Mucosa of gallbladder (tissue), 1 donor: ENCODE data around the gene ADAM8. TPM values are rescaled to one million over a fixed set of nuclear protein-coding genes. Genes with fewer than 3 reads are reported as not detected.
"Not testable (repeated sequence)": the region's sequence is repeated elsewhere in the genome, so short reads cannot be mapped to it uniquely, and the experiment has no call there.

ENCODE experiments used
- DNase-seq: peaks from one replicate; pipeline ENCODE4 v3.0.0-alpha.2; 2020; ENCODE audit warnings: low spot score
- total RNA-seq: library from RNA; stranded (reverse); gene quantifications from one replicate; pipeline ENCODE4 v1.2.1, GENCODE V29; 2021
- donor health status: DM: no; HTN: no; CAD: no.

The ADAM8 gene
- 12.7 TPM for total RNA-seq

GRCh38 chr10:133276435-133277201 lies at the start of gene ADAM8:
TSS of gene ADAM8 (minus strand) at chr10:133276868. CDS start at chr10:133276817, 51 bp downstream.
- DNase-seq = no peak

DNA sequence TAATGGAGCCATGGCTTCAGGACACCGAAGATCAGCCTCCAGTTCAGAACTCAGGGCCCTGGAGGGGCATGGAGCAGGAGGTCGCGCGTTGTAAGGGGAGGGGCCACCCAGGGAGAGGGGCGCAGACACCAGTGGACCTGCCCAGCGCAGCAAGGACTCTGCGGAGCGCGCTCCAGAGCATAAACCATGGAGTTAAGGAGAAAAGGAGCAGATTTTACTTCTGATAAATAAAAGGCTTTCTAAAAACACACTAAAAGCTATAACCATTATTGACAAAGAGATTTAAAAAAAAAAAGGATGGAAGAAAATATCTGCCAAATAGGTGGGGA lies 49.5 kb upstream of the ADAM8 start:
- DNase-seq = no peak

- no peak for DNase-seq
Observed at GRCh38 chr10:133325440-133326222, 49.0 kb upstream of the ADAM8 start.

DNA sequence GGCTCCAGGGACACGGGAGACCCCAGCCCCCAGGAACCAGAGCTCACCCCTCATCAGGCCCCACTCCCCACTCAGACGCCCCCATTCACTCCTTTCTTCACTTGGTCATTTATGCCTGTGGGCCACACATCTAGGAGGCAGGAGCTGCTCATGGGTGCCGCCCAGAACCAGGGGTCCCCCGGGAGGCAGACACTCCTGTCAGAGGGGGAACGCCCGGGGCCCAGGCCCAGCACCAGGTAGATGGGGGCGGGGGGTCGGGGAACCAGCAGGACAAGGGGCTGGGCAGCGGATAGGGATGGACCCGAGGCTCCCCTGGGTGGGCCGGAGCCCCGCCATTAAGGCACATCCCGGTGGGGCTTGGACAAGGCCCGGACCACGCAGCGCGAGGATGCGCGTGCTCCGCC lies 48.2 kb upstream of the ADAM8 start:
- no peak for DNase-seq

GRCh38 chr10:133324198-133324792 lies 47.6 kb upstream of the ADAM8 start:
- DNase-seq = peak; percentile 69

GRCh38 chr10:133322064-133322709 lies 45.5 kb upstream of the ADAM8 start:
- not testable (repeated sequence) for DNase-seq

DNA sequence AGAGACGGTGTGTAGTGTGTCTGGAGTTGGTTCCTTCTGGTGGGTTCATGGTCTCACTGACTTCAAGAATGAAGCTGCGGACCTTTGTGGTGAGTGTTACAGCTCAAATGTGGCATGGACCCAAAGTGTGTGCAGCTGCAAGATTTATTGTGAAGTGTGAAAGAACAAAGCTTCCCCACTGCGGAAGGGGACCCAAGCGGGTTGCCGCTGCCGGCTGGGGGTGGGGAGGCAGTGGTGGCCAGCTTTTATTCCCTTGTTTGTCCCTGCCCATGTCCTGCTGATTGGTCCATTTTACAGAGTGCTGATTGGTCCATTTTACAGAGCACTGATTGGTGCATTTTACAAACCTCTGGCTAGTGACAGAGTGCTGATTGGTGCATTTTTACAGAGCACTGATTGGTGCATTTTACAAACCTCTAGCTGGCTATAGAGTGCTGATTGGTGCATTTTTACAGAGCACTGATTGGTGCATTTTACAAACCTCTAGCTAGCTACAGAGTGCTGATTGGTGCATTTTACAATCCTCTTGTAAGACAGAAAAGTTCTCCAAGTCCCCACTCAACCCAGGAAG lies 44.3 kb upstream of the ADAM8 start:
- DNase-seq = not testable (repeated sequence)

- DNase-seq = peak; percentile 48
Observed at GRCh38 chr10:133318494-133319127, 41.9 kb upstream of the ADAM8 start.

DNA sequence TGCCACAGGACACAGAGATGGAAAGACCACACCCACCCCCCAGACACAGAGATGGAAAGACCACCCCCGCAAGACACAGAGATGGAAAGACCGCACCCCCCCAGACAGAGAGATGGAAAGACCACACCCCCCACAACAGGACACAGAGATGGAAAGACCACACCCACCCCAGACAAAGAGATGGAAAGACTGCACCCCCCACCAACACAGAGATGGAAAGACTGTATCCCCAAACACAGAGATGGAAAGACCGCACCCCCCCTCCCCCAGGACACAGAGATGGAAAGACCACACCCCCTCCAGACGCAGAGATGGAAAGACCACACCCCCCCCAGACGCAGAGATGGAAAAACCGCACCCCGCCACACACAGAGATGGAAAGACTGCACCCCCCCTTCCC lies 40.1 kb upstream of the ADAM8 start:
- DNase-seq = no peak

DNA sequence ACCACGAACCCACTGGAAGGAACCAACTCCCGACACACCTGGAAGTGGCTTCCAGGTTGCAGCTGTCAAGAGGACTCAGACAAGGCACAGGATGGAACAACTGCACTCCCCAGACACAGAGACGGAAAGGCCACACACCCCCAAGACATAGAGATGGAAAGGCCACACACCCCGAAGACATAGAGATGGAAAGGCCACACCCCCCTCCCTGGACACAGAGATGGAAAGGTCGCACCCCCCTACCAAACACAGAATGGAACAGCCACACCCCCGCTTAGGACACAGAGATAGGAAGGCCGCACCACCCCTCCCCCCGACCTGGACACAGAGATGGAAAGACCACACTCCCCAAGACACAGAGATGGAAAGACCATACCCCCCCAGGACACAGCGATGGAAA lies 39.6 kb upstream of the ADAM8 start:
- DNase-seq = no peak

DNA sequence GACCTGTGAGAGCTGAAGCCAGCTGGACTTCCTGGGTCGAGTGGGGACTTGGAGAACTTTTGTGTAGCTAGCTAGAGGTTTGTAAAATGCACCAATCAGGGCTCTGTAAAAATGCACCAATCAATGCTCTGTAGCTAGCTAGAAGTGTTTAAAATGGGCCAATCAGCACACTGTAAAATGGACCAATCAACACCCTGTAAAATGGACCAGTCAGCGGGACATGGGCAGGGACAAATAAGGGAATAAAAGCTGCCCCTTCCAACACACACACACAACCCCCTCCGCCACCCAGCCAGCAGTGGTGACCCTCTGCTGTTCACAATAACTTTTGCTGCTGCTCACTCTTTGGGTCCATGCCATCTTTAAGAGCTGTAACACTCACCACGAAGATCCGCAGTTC lies 39.2 kb upstream of the ADAM8 start:
- DNase-seq = no peak

DNA sequence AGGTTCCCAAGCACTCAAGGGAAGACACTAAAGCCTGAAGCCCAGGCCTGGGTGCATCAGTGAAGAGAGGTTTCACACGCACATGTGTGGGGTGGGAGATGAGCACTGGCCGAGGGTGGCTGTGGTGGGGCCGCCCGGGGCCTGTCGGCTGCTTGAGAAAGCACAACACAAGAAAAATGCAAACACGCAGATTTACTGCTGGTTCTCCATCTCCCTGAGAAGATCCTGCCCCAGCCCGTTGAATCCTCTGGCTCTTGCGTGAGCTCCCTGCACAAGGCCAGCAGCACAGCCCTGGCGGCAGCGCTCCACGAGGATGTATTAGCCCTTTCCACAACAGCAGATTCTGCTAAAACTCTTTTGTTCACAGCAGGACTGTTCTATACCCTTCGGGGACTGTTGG lies 38.2 kb upstream of the ADAM8 start:
- no peak for DNase-seq

GRCh38 chr10:133313192-133313591 lies 36.5 kb upstream of the ADAM8 start:
- DNase-seq = no peak

DNA sequence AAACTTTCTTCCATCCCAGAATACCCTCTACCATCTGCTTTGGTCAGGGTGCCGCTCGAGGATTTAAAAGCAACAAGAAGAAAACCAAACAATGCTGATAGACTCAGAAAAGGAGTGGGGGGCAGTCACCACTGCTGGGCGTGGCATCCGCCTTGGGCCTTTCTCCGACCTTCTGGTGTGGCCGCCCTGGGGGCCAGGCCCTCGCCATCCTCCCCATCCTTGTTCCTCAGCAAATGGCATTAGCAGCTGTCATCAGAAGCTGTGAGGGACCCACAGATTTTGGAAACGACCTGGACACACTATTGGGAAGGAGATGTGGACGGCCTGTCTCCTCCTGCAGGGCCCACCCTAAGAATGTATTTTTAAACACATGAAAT lies 36.1 kb upstream of the ADAM8 start:
- no peak for DNase-seq

DNA sequence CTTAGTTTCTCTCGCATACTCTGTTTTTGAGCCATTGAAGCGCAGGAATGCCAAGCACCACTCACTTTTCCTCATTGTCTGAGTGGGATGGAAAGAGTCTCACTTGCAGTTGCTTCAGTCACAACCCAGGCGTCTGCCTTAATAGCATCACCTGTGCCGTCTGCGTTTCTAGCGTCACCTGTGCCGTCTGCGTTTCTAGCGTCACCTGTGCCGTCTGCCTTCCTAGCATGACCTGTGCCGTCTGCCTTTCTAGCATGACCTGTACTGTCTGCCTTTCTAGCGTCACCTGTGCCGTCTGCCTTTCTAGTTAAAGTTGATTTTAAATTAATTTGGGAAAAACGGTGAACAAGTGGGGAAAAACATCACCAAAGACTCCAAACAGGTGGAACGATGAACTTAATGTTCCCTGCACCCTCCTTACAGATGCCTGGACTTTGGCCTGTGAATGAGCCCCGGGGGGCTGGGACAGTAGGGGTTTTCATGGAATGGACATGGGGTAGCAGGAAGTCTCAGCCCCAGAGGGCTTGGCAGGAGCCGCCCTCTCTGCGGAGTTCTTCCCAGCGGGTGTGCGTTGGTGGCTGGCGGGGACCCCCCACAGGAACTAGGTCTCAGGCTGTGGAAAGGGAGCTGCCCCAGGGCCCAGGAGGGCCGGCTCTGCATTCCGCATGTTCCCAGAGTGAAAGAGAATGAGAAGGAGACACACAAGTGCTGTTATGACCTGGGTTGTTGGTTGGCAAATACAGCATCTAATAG lies 35.5 kb upstream of the ADAM8 start:
- no peak for DNase-seq

DNA sequence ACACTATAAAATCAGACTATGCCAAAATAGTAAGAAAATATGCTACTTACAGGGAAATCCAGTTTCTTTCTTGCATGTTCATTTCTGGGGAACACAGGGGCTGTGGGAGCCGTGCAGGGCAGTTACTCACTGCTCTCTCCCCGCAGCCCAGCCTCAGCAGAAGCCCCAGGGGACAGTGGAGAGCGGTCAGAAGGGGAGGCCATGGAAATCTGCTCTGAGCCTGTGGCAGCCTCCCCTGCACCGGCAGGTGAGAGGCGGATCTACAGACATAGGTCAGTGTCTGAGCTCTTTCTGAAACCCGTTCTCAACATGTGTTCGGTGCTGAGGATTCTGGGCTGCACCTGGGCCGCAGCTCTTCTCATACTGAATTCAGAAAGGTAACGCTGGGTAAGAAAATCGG lies 34.9 kb upstream of the ADAM8 start:
- DNase-seq = no peak

- DNase-seq = no peak
Observed at GRCh38 chr10:133310789-133311188, 34.1 kb upstream of the ADAM8 start.

DNA sequence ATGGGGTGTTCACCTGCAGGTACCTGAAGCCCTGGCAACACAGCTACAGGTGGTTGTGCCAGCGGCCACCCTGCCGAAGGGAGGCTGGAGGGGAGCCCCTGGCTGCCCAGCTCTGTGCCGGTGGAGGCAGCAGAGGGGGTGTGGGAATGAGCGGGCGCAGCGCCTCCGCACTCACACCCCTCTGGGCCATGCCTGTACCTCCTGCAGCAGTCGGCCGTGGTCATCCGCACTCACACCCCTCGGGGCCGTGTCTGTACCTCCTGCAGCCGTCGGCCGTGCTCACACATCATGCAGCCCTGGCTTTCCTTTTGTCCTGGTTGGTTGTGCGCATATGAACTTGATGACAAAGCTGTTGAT lies 33.7 kb upstream of the ADAM8 start:
- DNase-seq = no peak

DNA sequence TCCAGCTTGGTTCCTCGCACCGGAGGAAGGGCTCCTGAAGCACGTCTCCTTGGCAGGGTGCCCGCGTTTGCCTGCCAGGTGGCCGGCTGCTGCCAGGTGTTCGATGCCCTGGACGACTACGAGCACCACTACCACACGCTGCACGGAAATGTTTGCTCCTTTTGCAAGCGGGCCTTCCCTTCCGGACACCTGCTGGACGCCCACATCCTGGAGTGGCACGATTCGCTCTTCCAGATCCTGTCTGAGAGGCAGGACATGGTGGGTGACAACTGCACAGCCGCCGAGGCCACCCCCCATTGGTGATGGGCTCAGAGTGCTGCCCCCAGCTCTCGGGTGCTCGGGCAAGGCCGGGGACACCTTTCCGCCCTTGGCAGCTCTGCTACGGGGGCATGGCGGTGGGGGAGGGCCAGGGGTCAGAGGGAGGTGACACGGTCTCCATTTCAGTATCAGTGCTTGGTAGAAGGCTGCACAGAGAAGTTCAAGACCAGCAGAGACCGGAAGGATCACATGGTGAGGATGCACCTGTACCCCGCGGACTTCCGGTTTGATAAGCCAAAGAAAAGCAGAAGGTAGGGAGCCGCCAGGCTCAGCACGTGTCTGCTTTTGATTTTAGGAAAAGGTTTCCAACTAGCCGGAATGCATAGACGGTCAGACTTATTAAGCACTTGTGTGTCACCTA lies 33.2 kb upstream of the ADAM8 start:
- no peak for DNase-seq

DNA sequence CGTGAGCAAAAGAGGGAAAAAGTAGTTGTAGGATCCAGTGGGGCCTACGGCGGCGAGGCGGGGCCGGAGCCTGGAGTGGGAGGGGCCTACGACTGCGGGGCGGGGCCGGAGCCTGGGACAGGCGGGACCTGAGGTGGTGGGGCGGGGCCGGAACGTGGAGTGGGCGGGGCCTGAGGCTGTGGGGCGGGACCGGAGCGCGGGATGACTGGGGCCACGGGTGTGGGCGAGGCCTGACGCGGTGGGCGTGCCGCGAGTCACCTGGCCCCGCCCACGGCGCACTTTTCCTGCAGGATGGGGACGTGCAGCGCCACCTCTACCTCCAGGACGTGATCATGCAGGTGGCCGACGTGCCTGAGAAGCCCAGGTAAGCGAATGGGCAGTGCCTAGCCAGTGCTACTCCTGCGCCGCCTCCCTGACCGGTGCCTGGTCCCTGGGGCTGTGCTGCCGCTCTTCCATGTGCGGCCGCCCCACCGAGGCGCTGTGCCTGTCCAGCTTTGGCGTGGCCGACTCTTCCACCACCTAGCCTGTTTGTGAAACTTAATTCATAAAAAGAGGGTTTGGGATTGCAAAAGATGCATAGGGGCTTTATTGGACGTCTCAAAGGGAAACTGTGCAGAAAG lies 32.5 kb upstream of the ADAM8 start:
- DNase-seq = peak; percentile 95
